Right lobe of liver (tissue), 6 donors: ENCODE measurements around the gene FLAD1. TPM values are rescaled to one million over a fixed set of nuclear protein-coding genes. Genes with fewer than 3 reads are reported as not detected.

Experiments
- ATAC-seq, 4 donors: fragments of 200-7000 bp; cut with Tn5 transposase; one replicate each; pipeline ENCODE4 v1.9.1; 2020; ENCODE audit warnings: mild to moderate bottlenecking in 4 of 4, moderate library complexity in 4 of 4
- DNase-seq, 3 donors: peaks; one replicate each; pipeline ENCODE4 v3.0.0-alpha.2; 2020
- H3K27ac ChIP-seq, 3 donors: fragments of 200-600 bp; one replicate each; pipeline ENCODE4 v1.8.0; 2022
- H3K27me3 ChIP-seq, 2 donors: fragments of 200-600 bp; one replicate each; pipeline ENCODE4 v1.8.0; 2022
- H3K36me3 ChIP-seq, 4 donors: fragments of 200-600 bp; sonication (generic) in 1 of 4; one replicate each; pipeline versions ENCODE4 v1.5.1 to v1.8.0; 2017 to 2022; ENCODE audit warnings: control low read depth in 1 of 4
- H3K4me1 ChIP-seq, 4 donors: fragments of 200-600 bp; sonication (generic) in 1 of 4; one replicate each; pipeline versions ENCODE4 v1.5.1 to v1.8.0; 2017 to 2022; ENCODE audit warnings: control low read depth in 1 of 4
- H3K4me3 ChIP-seq, 3 donors: fragments of 200-600 bp; one replicate each; pipeline ENCODE4 v1.8.0; 2022
- H3K9me3 ChIP-seq, 4 donors: fragments of 200-600 bp; sonication (generic) in 1 of 4; one replicate each; pipeline versions ENCODE4 v1.5.1 to v1.8.0; 2017 to 2022; ENCODE audit warnings: control low read depth in 1 of 4
- POLR2A ChIP-seq: fragments of 450-650 bp; IDR thresholded peaks from one replicate; pipeline ENCODE4 v1.6.1; 2017; ENCODE audit warnings: antibody characterized with exemption, mild to moderate bottlenecking
- WGBS: methylation state at CpG from one replicate; pipeline ENCODE4 v1.1.6; 2018; ENCODE audit warnings: low coverage, low lambda C conversion rate; ENCODE audit not compliant: insufficient coverage; ENCODE audit errors: missing lambda C conversion rate; 5-methylcytosine and 5-hydroxymethylcytosine counted together
- intact Hi-C, 2 donors: fragments of 100-400 bp; cut with DNase I; formaldehyde crosslinking; loops; one replicate each; pipeline versions ENCODE4 v1.11.2 to v1.14.1; 2022
- total RNA-seq, 6 experiments: library from RNA; depleted of rRNA in 2 of 6; stranded (reverse); fragments of >200 nt in 2 of 6; fragmentation: NEBNext Ultra II Directional in 3 of 6; extraction: Animal tissue kit (Norgen Biotek cat#: 25700) in 3 of 6; gene quantifications; one replicate each; pipeline versions ENCODE4 v1.1.0 to v1.2.4, GENCODE V29; 2016 to 2023
- TF ChIP-seq, protein P1 (sequence below), 4 donors: fragments of 200-600 bp in 3 of 4; fragments of 450-650 bp in 1 of 4; IDR thresholded peaks; one replicate each; pipeline versions ENCODE4 v1.5.1 to v1.8.0; 2016 to 2022; ENCODE audit warnings: antibody characterized with exemption in 4 of 4, mild to moderate bottlenecking in 2 of 4
- donor health status: DM: no; HTN: yes; CAD: no.
- donor health status: DM: no; HTN: no; CAD: no.
- donor health status: DM: no; HTN: no; CAD: no.
- donor health status: DM: no; HTN: yes; CAD: no.
- donor health status: DM: no; HTN: yes; CAD: no.

Gene FLAD1
- total RNA-seq, 6 experiments from 2014 or later = 18.3 to 33.1 (median 24.6) TPM

DNA sequence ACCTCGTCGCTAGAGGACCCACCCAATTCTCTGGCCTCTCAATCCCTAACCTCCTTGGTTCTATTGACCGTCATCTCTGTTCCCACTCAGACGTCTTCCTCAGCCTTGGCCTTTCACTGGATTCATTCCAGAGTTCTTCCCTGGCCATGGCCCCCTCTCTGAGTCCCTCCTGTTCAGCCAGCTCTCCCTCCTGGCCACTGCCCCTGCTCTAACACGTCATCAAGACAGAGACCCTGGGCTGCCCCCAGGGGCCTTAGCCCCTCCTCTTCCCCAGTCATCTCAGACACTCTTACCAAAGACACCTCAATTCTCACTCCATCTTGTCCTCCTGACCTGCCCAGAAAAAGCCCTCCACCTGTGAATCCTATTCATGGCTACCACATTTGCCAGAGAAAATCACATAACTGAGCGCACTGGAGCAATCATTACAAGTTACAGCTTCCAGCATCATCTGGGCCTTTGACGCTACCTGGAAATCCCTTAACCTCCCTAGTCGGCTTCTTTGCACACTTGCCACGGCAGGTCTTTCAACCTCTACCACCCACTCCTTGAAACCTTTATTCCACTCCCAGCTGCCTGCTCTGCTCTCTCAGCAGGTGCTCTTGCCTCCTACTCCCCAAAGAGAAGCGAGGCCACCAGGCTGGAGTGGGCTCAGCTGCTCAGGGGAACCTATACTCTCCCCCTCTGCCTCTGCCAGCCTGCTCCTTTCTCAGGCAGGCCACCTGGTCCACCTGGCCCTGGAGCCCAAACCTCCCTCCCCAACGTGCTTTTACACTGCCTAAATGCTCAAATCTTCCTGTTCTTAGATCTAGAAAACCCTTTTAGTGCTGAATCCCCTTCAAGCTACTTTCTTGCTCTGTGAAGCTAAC, 36.5 kb downstream of the FLAD1 start:
- DNase-seq (peak in 1 of 3 donors; percentile 12), ATAC-seq (no peak)
- H3K27me3 ChIP-seq = no peaks in the 10 kb centered on the region
- WGBS = 75% methylated on average over 8 of the region's 11 CpGs
- H3K9me3 ChIP-seq = no peaks in the 10 kb centered on the region
- H3K4me3 ChIP-seq = no peak overlapping the region
- H3K27ac ChIP-seq = no peak overlapping the region
- H3K4me1 ChIP-seq = peaks cover 0 to 21% (median 8%) of the 10 kb centered on the region in 4 donors
- TF ChIP-seq, protein P1, sequence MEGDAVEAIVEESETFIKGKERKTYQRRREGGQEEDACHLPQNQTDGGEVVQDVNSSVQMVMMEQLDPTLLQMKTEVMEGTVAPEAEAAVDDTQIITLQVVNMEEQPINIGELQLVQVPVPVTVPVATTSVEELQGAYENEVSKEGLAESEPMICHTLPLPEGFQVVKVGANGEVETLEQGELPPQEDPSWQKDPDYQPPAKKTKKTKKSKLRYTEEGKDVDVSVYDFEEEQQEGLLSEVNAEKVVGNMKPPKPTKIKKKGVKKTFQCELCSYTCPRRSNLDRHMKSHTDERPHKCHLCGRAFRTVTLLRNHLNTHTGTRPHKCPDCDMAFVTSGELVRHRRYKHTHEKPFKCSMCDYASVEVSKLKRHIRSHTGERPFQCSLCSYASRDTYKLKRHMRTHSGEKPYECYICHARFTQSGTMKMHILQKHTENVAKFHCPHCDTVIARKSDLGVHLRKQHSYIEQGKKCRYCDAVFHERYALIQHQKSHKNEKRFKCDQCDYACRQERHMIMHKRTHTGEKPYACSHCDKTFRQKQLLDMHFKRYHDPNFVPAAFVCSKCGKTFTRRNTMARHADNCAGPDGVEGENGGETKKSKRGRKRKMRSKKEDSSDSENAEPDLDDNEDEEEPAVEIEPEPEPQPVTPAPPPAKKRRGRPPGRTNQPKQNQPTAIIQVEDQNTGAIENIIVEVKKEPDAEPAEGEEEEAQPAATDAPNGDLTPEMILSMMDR (IDR thresholded peaks at IDR 0.05) = no peak
- no peak for TF ChIP-seq POLR2A
- intact Hi-C loops = no loop called here
- peaks cover 0 to 14% (median 6%) of the 10 kb centered on the region in 4 donors for H3K36me3 ChIP-seq

DNA sequence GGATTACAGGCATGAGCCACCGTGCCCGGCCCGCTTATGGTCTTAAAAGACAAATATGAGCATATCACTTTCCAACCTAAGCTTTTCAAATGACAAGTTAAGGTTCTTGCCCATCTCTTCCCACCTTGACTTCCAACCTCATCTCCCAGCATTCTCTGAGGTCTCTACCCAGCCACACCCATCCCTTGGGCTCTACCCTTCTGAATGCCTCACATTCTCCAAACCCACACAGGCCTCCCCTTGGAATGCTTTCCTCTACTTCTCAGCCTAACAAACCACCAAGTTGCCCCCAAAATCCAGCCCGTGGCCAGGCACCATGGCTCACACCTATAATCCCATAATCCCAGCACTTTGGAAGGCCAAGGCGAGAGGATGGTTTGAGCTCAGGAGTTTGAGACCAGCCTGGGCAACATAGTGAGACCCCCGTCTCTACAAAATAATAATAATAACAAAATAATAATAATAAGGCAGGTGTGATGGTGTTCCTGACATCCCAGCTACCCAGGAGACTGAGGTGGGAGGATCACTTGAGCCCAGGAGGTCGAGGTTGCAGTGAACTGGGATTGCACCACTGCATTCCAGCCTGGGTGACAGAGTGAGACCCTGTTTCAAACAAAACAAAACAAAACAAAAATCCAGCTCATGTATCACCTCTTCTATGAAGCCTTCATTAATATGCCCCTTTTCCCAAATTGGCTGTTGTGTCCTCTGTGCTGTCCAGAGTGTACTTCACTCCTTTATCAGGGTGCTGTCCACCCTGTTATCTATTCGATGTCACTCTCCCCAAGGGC, 39.2 kb downstream of the FLAD1 start:
- ATAC-seq (no peak), DNase-seq (no peak)
- TF ChIP-seq POLR2A = no peak
- TF ChIP-seq, protein P1 (IDR thresholded peaks at IDR 0.05) = no peak
- no peaks in the 10 kb centered on the region for H3K36me3 ChIP-seq
- H3K4me3 ChIP-seq = no peak overlapping the region
- no peaks in the 10 kb centered on the region for H3K9me3 ChIP-seq
- WGBS = 74% methylated on average over 8 of the region's 8 CpGs
- no peaks in the 10 kb centered on the region for H3K27me3 ChIP-seq
- peaks cover 0 to 23% (median 6%) of the 10 kb centered on the region in 4 donors for H3K4me1 ChIP-seq
- intact Hi-C loops = no loop called here
- H3K27ac ChIP-seq = no peak overlapping the region

DNA sequence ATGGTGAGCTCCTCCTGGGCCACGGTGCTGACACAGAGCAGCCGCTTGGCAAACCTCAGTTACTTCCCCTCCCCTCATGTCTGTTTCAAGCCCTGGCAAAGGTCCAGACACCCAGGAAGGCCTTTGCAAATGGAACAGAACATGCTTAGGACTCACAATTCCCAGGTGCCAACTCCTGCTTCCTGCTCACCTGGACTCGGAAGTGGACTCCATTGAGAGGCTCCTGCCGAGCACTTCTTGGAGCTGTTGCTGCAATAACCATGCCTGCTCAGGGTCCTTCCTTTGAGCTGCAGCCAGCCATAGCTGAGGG, 39.7 kb downstream of the FLAD1 start:
- peaks cover 0 to 23% (median 4%) of the 10 kb centered on the region in 4 donors for H3K4me1 ChIP-seq
- H3K27me3 ChIP-seq = no peaks in the 10 kb centered on the region
- TF ChIP-seq, protein P1 (IDR thresholded peaks at IDR 0.05) = no peak
- TF ChIP-seq POLR2A = no peak
- intact Hi-C loops = no loop called here
- no peak overlapping the region for H3K4me3 ChIP-seq
- H3K27ac ChIP-seq = no peak overlapping the region
- no peaks in the 10 kb centered on the region for H3K9me3 ChIP-seq
- H3K36me3 ChIP-seq = no peaks in the 10 kb centered on the region
- peak; percentile 3 to 15 (median 6) for ATAC-seq
- WGBS = 21% methylated on average over 3 of the region's 4 CpGs
- DNase-seq = peak in 1 of 3 donors; percentile 69

- intact Hi-C loops = no loop called here
- Histone ChIP-seq H3K27ac (no peak overlapping the region), H3K27me3 (no peaks in the 10 kb centered on the region), H3K4me3 (no peak overlapping the region), H3K9me3 (no peaks in the 10 kb centered on the region), H3K36me3 (no peaks in the 10 kb centered on the region), H3K4me1 (peaks cover 0 to 23% (median 2%) of the 10 kb centered on the region in 4 donors)
- no peak for DNase-seq
- 90% methylated on average over 2 of the region's 5 CpGs for WGBS
- ATAC-seq = no peak
- TF ChIP-seq, protein P1 (IDR thresholded peaks at IDR 0.05) = no peak
- TF ChIP-seq POLR2A = no peak
These were observed 40.5 kb downstream of the FLAD1 start for GRCh38 chr1:155023627-155024026.
